Suprapubic skin (tissue), 4 donors: ENCODE results near the gene TWSG1. TPM values are rescaled to one million over a fixed set of nuclear protein-coding genes. Genes with fewer than 3 reads are reported as not detected.

ENCODE experiments used
- total RNA-seq, 4 donors: library from RNA; depleted of rRNA; stranded (reverse); fragments of >200 nt; gene quantifications; one replicate each; pipeline ENCODE4 v1.1.0, GENCODE V29; 2016

TWSG1 gene
- total RNA-seq, 4 donors from 2014 or later, result 18.7 to 41.6 (median 26.1) TPM

Other genes with a start within 250 kb of the TWSG1 start
- gene NDUFV2, start 232.1 kb upstream of the TWSG1 start, total RNA-seq, result 100 to 1,000 TPM; 107 to 137 (median 124) TPM
- gene ANKRD12, start 198.0 kb upstream of the TWSG1 start, total RNA-seq, result 100 to 1,000 TPM in 1 of 4 donors, 10 to 100 TPM in 3; 41.0 to 107 (median 60.8) TPM
- gene RALBP1, start 140.7 kb downstream of the TWSG1 start, total RNA-seq, result 100 to 1,000 TPM; 168 to 213 (median 178) TPM